Fibroblast of upper back skin (primary cell): Measurements from ENCODE around the gene HDLBP.
"Not testable (repeated sequence)": the region's sequence is repeated elsewhere in the genome, so short reads cannot be mapped to it uniquely, and the experiment has no call there.

Experiments used
- DNase-seq: peaks from one replicate; pipeline ENCODE4 v3.0.0-alpha.2; 2013

HDLBP gene

GRCh38 chr2:241304039-241304670, 11.3 kb downstream of the HDLBP start:
- DNase-seq, result no peak

GRCh38 chr2:241302759-241303651, 12.5 kb downstream of the HDLBP start:
- DNase-seq, result no peak

DNA sequence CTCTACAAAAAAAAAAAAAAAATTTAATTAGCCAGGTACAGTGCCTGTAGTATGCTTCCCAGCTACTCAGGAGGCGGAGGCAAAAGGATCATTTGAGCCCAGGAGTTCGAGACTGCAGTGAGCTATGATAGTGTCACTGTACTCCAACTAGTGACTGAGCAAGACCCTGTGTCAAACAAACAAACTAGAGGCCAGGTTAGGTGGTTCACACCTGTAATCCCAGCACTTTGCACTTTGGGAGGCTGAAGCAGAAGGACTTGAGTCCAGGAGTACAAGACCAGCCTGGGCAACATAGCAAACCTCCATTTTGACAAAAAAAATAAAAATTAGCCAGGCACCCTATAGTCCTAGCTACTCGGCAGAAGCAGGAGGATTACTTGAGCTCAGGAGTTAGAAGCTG, 13.4 kb downstream of the HDLBP start:
- no peak for DNase-seq

DNA sequence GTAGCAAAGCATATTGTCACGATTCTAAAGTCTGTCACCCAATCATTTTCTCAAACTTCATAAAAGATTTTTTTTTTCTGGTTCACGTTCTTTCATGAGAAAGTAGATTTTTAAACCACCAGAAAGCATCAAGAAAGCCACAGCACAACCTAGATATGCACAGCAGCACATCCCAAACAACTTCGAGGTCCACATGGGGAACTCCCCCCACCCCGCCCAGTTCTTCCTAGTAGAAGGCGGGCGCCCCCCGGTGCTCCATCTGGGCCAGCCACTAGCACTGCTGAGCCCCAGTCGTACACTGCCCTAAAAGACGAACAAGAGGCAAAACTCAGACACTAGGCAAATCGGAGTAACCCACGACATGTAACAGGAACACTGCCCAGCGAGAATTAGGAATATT, 15.5 kb downstream of the HDLBP start:
- DNase-seq, result no peak

DNA sequence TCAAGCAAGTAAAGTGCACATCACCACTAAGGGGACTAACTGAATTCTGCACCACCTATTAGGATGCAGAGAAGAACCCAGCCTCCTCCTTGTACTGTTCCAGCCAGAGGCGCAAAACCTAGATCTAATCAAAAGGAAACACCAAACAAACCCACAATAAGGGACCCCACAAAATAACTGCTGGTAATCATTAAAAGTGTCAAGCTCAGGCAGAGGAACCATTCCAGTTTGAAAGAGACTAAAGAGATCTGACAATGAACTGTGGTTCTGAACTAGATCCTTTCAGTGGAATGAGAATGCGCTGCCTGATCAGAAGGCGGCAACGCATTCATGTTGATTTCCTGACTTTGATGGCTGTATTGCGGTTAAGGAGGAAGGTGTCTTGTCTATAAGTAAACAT, 16.8 kb downstream of the HDLBP start:
- DNase-seq, result no peak

DNA sequence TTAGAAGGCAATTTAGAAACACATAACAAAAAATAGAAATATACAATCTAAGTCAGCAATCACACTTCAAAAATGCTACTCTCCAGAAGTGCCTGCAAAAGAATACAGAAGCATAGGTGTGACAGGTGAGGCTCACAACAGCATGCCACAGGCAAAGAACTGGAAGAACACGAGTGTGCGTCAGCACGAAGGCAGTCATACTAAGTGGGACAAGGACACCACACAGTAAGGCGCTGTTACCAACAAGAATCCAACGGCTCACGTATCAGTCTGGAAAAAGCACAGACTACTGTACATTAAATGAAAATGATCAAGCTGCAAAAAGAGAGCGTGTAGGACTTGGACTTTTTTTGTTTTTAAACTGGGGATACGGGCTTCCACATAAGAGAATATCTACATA, 18.7 kb downstream of the HDLBP start:
- no peak for DNase-seq

DNA sequence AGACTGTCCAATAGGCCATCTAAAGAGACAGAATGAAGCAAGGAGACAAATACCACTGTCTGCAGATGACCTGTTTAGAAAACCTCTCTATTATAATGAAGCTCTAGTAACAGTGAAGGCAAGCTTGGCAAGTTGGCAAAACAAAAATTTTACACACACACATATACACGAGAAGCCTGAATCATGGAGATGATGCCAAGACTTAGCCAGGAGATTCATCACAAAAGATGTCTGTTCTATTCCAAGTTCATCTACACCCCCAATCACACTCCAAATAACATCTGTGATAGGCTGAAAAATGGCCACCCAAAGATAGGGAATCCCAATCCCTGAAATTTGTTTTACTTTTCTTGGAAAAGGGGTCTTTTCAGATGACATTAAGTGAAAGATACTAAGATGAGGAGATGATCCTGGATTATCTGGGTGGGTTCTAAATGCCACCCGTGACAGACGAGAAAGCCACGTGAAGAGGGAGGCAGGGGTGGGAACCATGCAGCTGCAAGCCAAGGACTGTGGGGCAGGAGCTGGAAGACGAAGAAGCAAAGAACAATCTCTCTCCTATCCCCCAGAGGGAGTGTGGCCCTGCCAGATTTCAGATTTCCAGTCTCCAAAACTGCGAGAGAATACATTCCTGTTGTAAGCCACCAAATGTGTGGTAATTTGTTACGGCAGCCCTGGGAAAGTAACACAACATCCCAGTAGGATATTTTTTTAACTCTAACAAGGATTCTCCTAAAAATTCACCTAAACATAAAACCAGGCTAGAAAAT, 20.0 kb downstream of the HDLBP start:
- DNase-seq, result no peak

- not testable (repeated sequence) for DNase-seq
Observed at GRCh38 chr2:241293378-241293797, 22.1 kb downstream of the HDLBP start.

DNA sequence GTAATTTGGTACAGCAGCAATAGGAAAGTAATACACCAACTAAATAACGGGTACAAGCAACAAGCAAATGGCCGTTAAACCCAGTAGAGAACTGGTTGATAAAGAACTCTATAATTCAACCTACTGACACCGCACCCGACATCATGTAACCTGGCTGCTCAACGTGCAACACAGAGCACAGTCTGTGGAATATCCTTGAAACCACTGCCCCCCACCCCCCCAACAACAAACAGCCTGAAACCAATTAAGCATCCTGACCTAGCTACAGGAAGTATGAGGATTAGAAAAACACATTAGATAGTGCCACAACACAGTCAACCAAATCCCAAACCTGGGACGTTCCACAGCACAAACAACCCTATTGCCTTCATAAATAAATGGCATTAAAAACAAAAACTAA, 23.5 kb downstream of the HDLBP start:
- DNase-seq, result no peak

GRCh38 chr2:241291153-241291552, 24.3 kb downstream of the HDLBP start:
- DNase-seq, result no peak

DNA sequence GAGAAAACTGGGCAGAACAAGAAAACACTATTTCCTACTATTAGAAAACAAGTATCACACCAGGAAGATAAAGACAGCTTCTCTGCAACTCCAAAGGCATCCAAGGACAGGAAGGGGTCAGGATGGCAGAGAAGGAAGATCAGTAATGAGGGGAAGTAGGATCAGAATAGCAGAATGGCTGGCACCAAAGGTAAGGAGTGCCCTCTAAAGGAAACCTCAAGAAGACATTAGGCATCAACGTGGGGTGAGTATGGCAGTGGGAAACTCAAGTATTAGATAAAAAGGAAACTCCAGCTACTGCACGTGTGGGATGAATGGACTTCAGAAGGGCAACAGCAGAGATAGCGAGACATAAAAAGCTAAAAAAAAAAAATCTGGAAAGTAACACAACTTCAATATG, 25.9 kb downstream of the HDLBP start:
- DNase-seq, result no peak

- no peak for DNase-seq
Observed at GRCh38 chr2:241289053-241289452, 26.4 kb downstream of the HDLBP start.

DNA sequence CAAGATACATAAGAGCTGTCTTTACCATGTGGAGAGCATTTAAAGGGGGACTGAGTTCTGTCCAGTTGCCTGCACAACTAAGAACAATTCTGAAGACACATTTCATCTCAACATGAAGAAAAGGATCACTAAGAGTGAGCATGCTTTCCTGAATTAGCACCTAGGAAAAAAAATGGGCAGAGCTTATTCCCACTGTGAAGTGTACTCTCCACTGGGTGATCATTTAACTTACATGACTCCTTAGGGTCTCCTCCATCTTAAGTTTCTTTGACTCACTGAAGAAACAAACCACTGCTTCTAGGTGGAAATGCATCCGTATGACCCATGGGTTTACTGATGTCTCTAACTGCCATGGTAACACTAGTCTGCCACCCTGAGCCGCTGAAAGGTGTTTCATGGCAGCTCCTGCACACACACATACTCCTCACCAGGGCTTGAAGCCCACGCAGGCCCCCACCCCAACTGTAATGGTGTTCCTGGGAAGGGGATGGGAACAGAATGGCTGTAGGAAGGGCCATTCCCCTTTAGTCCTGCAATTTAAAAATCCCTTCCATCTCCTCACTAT, 27.1 kb downstream of the HDLBP start:
- DNase-seq, result no peak

GRCh38 chr2:241286348-241287090, 29.0 kb downstream of the HDLBP start:
- DNase-seq, result no peak

GRCh38 chr2:241285596-241285995, 29.9 kb downstream of the HDLBP start:
- DNase-seq, result no peak

DNA sequence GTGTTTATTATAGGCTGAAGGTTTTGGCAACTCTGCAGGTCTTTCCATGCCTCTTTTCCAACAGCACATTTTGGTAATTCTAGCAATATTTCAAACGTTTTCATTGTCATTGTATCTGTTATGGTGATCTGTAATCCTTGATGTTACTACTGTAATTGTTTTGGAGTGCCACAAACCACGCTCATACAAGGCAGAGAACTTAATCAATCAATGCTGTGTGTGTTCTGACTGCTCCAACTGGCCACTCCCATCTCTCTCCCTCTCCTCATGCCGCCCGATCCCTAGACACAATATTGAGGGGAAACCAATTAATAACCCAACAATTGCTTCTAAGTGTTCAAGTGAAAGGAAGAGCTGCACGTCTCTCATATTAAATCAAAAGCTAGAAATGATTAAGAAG, 32.9 kb downstream of the HDLBP start:
- DNase-seq, result no peak

- DNase-seq, result no peak
Observed at GRCh38 chr2:241280291-241280690, 35.2 kb downstream of the HDLBP start.

DNA sequence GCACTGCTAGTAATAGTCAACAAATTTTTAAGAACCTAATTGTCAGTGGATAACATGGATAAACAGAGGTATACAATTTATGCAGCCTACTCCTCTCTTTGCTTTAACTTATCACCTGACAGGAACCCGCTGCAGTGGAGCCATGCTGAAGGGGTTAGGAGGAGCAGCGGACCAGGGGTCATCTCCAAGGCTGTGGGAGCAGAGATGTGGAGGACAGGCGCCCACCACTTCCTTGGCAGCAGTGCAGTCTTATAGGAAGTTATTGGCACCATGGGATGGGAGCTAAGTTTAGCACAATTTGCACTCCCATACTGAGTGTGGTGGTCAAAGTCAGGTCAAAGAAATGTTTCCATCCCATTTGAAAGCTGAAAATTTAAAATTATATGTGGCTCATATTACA, 35.6 kb downstream of the HDLBP start:
- no peak for DNase-seq

- DNase-seq, result peak; percentile 54
Observed at GRCh38 chr2:241279413-241279812, 36.1 kb downstream of the HDLBP start.

GRCh38 chr2:241278306-241278705, 37.2 kb downstream of the HDLBP start:
- not testable (repeated sequence) for DNase-seq

DNA sequence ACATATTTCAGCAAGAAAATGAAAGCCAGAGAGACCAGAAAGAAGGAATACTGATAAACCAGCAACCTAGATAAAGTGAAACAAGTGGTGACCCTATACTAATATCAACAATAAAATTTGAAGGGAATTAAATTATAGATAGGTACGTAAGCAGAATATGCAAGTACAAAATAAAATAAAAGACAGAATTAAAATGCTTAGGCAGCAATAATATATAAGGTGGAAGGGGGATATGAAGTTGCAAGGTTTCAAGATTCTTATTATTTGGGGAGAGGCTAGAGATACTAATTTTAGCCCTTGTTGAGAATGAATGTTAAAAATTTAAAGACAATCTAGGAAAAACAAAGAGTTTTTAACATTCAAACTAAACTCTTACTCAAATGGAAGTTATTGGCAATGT, 39.6 kb downstream of the HDLBP start:
- DNase-seq, result no peak

- no peak for DNase-seq
Observed at GRCh38 chr2:241275504-241275903, 40.0 kb downstream of the HDLBP start.

- no peak for DNase-seq
Observed at GRCh38 chr2:241274127-241274526, 41.3 kb downstream of the HDLBP start.
